DND-41 (cell line): ENCODE measurements around the gene SSH3.
A peak's percentile ranks its signal among the peaks of the same experiment; 100 is the strongest.

Experiments
- ATAC-seq: fragments of 200-7000 bp; cut with Tn5 transposase; 3 replicates; pipeline ENCODE4 v1.9.1; 2021; ENCODE audit warnings: low read depth; ENCODE audit not compliant: insufficient read depth
- DNase-seq: peaks from one replicate; pipeline ENCODE4 v3.0.0-alpha.2; 2020
- H2AFZ ChIP-seq: 2 replicates; pipeline ENCODE4 v1.6.0; 2012; ENCODE audit warnings: low read depth, low read length
- H3K27ac ChIP-seq: 2 replicates; pipeline ENCODE4 v1.5.1; 2012; ENCODE audit warnings: low read length, inconsistent platforms
- H3K27me3 ChIP-seq: fragments of 200-600 bp; sonication (generic); 2 replicates; pipeline ENCODE4 v1.6.0; 2012; ENCODE audit warnings: low read length, mild to moderate bottlenecking, inconsistent platforms; ENCODE audit not compliant: insufficient read depth, poor library complexity
- H3K36me3 ChIP-seq: 2 replicates; pipeline ENCODE4 v1.5.1; 2012; ENCODE audit warnings: low read length, inconsistent platforms; ENCODE audit not compliant: insufficient read depth
- H3K4me1 ChIP-seq: 2 replicates; pipeline ENCODE4 v1.5.1; 2012; ENCODE audit warnings: mild to moderate bottlenecking, low read length; ENCODE audit not compliant: insufficient read depth
- H3K4me2 ChIP-seq: 2 replicates; pipeline ENCODE4 v1.6.0; 2012; ENCODE audit warnings: mild to moderate bottlenecking, moderate library complexity, low read length, inconsistent platforms; ENCODE audit not compliant: insufficient read depth
- H3K4me3 ChIP-seq, 2 experiments: fragments of 200-600 bp in 1 of 2; shearing (Covaris generic) in 1 of 2; 2 replicates each; pipeline ENCODE4 v1.5.1; 2012 to 2016; ENCODE audit warnings: inconsistent platforms in 2 of 2, low read length in 2 of 2, mild to moderate bottlenecking in 2 of 2, low read depth in 1 of 2, moderate library complexity in 1 of 2
- H3K79me2 ChIP-seq: 2 replicates; pipeline ENCODE4 v1.6.0; 2012; ENCODE audit warnings: low read length, inconsistent platforms; ENCODE audit not compliant: insufficient read depth
- H3K9ac ChIP-seq: 2 replicates; pipeline ENCODE4 v1.6.0; 2012; ENCODE audit warnings: low read depth, mild to moderate bottlenecking, inconsistent platforms, low read length, moderate library complexity
- H3K9me3 ChIP-seq: 2 replicates; pipeline ENCODE4 v1.5.1; 2012; ENCODE audit warnings: low read length, moderate library complexity, mild to moderate bottlenecking, inconsistent platforms; ENCODE audit not compliant: insufficient read depth, severe bottlenecking
- H4K20me1 ChIP-seq: 2 replicates; pipeline ENCODE4 v1.6.0; 2012; ENCODE audit warnings: low read length; ENCODE audit not compliant: insufficient read depth
- CTCF ChIP-seq: IDR thresholded peaks from 2 replicates; pipeline ENCODE4 v1.5.1; 2012; ENCODE audit warnings: borderline replicate concordance, low read length, moderate library complexity, mild to moderate bottlenecking; ENCODE audit not compliant: poor library complexity, severe bottlenecking; ENCODE audit errors: extremely low read depth
- EZH2 ChIP-seq: IDR thresholded peaks from 3 replicates; pipeline ENCODE4 v1.6.1; 2012; ENCODE audit warnings: borderline replicate concordance, low read depth, mild to moderate bottlenecking, moderate library complexity, low read length, inconsistent platforms; ENCODE audit not compliant: severe bottlenecking

Gene SSH3

DNA sequence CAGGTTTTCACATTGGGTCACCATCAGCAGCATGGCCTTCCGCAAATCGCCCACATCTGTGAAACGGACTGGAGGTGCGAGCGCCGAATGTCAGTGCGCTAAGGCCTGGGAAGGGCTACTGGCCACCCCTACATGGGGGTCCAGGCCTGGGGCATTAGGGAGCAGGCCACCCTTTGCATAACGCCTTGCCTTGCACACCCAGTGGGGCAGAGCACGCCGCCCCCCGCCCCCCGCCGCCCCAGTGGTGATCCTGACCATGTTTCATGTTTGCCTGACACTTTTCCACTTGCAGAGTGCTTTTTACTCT is 34.4 kb upstream of the SSH3 start:
- Histone ChIP-seq H3K4me3 (peak overlapping the region in 1 of 2 experiments; percentile 84; a peak in 2 of 4 replicates), H3K27ac (peak overlapping the region; percentile 95)

DNA sequence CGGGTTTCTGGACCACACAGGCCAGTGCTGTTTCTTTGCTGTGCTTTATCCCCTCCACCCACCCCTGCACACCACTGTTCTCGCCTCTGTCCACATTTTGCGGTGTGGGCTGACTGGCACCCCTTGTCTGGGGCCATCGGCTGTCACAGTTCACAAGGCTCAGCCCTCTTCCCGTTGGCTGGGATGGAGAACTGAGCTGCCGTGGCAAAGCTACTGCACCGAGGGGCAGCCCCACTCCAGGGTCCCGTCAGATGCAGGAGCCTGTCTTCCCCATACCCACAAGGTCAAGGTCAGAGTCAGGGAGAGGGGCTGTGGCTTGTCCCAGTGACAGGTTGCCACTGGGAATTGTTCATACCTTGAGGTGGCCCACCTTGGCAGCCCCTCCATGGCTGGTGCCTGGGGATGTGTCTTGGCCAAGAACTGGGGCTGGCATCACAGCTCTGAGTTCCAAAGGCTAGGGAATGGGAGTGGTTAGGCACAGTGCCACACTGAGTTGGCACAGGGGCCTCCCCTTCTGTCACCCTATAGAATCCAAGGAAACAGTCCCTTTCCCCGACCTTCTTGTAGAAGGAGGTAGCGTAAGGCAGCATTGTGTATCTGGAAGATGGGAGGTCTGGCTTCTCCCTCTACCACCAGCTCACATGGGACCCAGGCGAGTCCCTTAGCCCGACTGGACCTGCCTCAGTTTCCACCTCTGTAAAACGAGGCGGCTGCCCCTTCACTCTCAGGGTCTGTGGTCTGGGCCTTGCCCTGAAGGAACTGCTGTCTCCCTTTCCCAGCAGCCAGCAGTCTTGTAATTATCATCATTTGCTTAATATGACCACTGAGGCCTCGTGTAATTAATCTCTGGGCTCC is 33.7 kb upstream of the SSH3 start:
- H3K4me2 ChIP-seq = peak overlapping the region; percentile 96
- H3K4me1 ChIP-seq = peaks cover 82% of the 10 kb centered on the region

More for the DNA sequence above, 34.4 kb upstream of the SSH3 start:
- Histone ChIP-seq H4K20me1 (peaks cover 70% of the 10 kb centered on the region), H3K9me3 (no peaks in the 10 kb centered on the region), H3K4me2 (peak overlapping the region; percentile 96), H3K9ac (peak overlapping the region; percentile 95), H3K4me1 (peaks cover 75% of the 10 kb centered on the region), H3K27me3 (no peaks in the 10 kb centered on the region), H3K79me2 (peaks cover 81% of the 10 kb centered on the region), H2AFZ (no peak overlapping the region), H3K36me3 (peaks cover 72% of the 10 kb centered on the region)
- ATAC-seq = no peak
- DNase-seq = no peak
- TF ChIP-seq CTCF (no peak), EZH2 (no peak)

DNA sequence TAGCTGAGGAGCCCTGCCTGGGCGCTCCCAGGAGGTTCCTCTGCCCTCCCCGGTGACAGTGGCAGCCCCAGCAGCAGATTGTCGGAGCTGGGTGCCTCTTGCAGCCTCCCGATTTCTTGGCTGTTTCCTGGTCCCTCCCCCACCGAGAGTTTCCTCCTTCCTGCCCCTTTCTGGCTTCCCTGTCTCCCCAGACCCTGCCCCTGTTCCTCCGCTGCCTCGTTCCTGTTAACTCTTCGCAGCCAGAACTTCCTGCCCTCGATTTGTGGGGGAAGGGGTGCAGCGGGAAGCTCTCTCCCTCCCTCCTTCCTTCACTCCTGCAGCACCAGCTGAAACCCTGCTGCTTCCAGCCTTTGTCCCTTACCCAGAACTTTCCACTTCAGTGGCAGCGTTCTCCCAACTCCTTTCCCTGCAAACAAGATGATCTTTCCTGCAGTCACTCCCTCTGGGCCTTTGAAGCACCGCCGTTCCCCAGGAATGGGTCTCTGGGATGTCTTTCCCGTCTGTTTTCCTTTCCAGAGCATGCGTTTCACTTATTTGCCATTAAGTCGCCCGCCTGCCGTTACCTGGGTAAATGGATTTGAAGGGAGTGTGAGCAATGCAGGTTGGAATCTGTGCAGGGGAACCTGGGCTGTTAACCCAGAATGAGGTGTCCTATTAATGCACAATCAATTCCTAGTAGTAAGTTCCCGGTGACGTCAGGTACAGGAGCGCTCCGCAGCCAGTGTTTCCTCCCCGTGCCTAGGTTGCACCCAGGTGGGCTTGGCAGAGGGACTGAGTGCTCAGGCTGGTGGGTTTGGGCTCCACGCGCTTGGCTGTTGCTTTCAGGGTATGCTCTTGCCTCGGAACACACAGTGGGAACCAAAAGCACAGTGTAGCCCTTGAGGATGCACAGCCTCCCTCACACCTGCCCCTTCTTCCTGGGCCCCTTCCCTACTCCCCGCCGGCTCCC is 32.8 kb upstream of the SSH3 start:
- H4K20me1 ChIP-seq = peaks cover 76% of the 10 kb centered on the region
- no peaks in the 10 kb centered on the region for H3K9me3 ChIP-seq
- peak overlapping the region; percentile 95 for H3K27ac ChIP-seq
- peaks cover 90% of the 10 kb centered on the region for H3K4me1 ChIP-seq
- peaks cover 87% of the 10 kb centered on the region for H3K36me3 ChIP-seq
- DNase-seq (peak; percentile 63), ATAC-seq (no peak)
- no peak overlapping the region for H2AFZ ChIP-seq
- H3K4me2 ChIP-seq = peak overlapping the region; percentile 96
- H3K79me2 ChIP-seq = peaks cover 96% of the 10 kb centered on the region
- no peak for TF ChIP-seq EZH2
- TF ChIP-seq CTCF = no peak
- H3K4me3 ChIP-seq = peak overlapping the region in 1 of 2 experiments; percentile 84; a peak in 2 of 4 replicates
- H3K27me3 ChIP-seq = no peaks in the 10 kb centered on the region
- peak overlapping the region; percentile 95 for H3K9ac ChIP-seq

More for the DNA sequence above, 33.7 kb upstream of the SSH3 start:
- no peaks in the 10 kb centered on the region for H3K9me3 ChIP-seq
- H4K20me1 ChIP-seq = peaks cover 72% of the 10 kb centered on the region
- ATAC-seq (no peak), DNase-seq (no peak)
- TF ChIP-seq EZH2 (no peak), CTCF (peak; percentile 0)
- H3K36me3 ChIP-seq = peaks cover 78% of the 10 kb centered on the region
- no peak overlapping the region for H2AFZ ChIP-seq
- H3K27ac ChIP-seq = peak overlapping the region; percentile 95
- H3K79me2 ChIP-seq = peaks cover 88% of the 10 kb centered on the region
- no peaks in the 10 kb centered on the region for H3K27me3 ChIP-seq
- peak overlapping the region; percentile 95 for H3K9ac ChIP-seq
- H3K4me3 ChIP-seq = peak overlapping the region in 1 of 2 experiments; percentile 84; a peak in 2 of 4 replicates
